ENCODE results near the gene NAGLU. TPM values are rescaled to one million over a fixed set of nuclear protein-coding genes. Genes with fewer than 3 reads are reported as not detected.
A peak's percentile ranks its signal among the peaks of the same experiment; 100 is the strongest.

Gene NAGLU
- total RNA-seq, 1 donor from 2014 or later = 8.3 TPM

DNA sequence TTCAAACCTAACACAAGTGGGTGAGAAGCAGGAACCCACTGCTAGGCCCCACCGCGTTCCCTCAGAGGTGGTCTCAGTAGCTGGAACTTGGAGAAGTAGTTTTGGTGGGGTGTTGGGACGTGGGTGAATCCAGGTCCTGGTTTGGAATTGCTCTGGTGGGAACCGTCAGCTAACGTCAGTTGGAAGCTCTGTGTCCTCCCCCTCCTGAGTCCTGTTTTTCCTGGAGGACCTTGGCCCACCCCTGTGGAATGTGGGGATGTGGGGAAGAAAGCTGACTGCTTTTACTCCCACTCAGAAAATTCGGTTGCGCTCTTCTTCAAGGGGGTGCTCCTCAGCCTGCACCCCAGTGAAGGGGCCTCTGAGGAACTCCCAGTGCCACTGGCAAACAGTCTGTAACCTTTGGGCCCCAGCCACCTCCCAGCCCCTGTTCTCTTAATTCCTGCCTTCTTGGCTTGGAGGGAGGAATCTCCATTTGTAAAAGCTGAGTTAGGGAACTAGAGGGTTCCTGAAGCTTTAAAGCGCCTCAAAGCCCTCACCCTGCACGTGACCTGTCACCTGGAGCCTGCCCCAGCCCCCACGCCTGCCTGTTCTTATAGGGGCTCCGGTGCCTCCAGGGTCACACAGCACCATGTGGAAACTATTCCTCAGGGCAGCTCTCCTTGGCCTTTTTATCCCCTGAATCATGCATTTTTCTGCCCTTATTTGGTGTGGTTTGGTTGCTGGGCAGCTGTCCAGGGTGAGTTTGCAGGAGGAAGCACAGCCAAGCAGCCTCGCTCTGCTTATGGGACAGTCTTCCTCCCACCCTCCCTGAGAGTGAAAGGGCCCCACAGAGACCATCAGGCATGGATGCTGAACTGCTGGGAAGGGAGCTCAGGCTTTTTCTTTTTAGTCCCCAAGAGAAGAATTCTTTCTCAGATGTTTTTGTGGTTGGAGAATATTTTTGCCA lies 16.2 kb upstream of the NAGLU start:
- ATAC-seq (peak; percentile 76), DNase-seq (peak; percentile 90)
- intact Hi-C loops (cut with micrococcal nuclease) = loop anchor here (10.0 kb wide), 2 partner anchors 95 to 195 kb away; partner anchors contain the start of gene CAVIN1

DNA sequence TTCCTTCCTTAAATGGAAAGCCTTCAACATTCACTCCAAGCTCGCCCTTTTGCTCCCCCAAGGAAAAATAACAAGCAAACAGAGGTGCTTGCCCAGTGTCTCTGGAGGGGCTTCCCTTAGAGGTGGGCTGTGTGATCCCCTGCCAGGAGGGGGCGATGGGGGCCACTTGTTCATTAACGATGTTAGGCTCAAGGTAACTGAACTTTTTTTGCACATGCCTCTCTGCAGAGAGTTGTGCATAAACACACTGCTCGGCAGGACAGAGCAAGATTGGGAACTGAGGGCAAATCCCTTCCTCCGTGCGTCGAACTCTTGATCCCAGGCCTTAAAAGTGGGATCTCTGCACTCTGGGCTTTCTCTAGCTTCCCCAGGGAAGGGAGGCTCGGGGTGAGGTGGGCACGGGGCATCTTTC lies 15.5 kb upstream of the NAGLU start:
- ATAC-seq = no peak
- intact Hi-C loops (cut with micrococcal nuclease) = no loop called here
- DNase-seq = no peak

DNA sequence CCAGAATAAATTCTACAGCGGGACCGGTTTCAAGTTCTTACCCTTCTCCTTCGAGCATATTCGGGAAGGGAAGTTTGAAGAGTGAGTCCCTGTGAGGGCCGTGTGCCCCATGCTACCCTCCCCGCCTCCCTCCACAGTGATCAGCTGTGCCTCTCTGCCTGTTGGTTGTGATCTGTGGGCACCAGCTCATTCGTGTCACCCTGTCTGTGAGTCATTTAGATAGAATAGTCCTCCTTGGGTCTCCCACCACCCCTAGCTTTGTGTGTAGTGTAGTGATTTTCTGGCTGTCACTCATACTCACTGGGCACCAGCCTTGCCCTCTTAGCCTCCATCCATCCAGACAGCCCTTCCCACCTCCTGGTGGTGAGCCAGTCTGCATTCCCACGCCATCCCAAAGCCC lies 15.0 kb upstream of the NAGLU start:
- intact Hi-C loops (cut with micrococcal nuclease) = no loop called here
- DNase-seq (no peak), ATAC-seq (no peak)

DNA sequence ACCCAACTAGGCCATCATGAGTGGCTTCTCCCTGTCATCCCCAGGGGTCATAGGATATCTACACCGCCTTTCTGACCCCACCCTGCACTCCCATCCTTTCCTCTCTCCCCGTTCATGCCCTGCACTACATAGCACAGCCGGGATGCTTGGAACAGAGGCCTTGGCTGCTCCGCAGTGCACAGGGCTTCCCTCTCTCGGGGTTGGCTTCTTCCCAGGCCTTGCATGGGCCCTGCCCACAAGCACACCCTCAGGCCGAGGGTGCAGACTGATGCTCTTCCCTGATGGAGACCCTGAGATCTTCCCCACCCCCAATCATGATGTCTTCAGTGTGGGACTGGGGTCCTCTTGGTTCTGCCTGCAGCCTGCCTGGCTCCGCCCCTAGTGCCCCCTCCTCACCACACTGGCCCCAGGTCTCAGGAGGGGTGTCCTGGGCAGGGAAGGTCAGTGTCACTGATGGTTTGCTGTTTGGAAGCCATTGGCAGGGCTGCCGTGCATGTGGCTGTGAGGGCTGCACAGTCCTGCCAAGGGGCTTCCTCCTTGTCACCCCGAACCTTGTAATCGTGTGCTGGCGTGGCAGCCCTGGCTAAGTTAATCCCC lies 14.3 kb upstream of the NAGLU start:
- no peak for ATAC-seq
- DNase-seq = peak; percentile 29
- intact Hi-C loops (cut with micrococcal nuclease) = no loop called here

DNA sequence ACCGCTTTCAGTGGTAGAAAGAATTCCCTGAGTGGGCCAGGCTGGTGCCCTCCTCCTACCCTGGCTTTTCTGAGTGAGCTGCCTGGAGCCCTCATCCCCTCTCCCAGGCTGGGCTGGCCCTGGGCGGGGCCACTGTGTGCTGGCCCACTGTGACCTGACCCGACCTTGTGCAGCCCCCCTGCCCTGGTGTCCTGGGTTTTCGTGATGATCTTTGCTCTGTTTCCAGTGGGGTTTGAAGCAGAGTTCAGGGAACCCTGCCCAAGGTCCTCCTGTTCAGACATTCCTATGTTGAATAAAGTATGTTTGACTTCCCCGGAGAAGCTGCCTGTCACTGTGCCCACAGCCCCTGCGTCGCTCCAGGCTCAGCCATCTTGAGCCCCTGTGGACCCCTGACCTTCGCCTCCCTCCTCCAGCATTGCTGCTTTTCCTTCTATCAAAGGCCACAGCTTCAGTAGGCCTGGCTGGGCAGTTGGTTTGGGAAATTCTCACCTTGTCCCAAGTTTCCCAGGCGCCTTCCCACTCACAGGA lies 13.7 kb upstream of the NAGLU start:
- intact Hi-C loops (cut with micrococcal nuclease) = no loop called here
- no peak for ATAC-seq
- no peak for DNase-seq

DNA sequence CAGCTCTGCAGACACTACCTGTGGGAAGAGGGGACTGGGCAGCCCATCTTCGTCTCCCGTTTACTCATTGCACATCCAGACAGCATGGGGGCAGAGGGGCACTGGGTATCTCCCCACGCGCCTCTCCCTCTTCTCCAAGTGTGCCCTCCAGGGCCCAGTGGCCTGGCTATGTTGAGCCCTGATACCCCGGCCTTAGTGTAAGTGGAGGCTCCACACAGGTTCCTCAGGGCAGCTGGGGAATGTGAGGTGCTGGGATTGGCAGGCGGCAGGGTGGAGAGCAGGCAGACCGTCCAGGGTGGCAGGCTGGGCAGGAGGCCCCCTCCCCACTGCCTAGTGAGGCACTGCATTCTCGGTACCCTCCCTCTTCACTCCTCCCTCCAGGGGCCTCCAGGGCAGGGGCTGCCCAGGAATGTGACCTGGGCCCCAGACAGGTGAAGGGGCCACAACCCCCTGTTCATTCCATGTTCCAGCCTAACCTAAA lies 13.2 kb upstream of the NAGLU start:
- intact Hi-C loops (cut with micrococcal nuclease) = no loop called here
- ATAC-seq (no peak), DNase-seq (no peak)

DNA sequence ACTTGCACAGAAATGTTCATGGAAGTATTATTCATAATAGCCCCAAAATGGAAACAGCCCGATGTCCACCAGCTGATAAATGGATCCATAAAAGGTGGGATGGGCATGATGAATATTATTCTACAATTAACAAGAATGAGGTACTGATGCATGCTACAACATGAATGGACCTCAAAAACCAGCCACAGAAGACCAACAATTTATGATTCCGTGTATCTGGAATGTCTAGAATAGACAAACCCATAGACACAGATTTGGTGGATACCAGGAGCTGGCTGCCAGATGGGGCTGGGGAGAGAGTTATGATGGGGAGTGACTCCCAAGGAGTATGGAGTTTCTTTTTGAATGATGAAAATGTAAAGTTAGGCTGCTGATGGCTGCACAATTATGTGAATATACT lies 10.8 kb upstream of the NAGLU start:
- ATAC-seq = no peak
- DNase-seq = peak; percentile 16
- intact Hi-C loops (cut with micrococcal nuclease) = no loop called here

DNA sequence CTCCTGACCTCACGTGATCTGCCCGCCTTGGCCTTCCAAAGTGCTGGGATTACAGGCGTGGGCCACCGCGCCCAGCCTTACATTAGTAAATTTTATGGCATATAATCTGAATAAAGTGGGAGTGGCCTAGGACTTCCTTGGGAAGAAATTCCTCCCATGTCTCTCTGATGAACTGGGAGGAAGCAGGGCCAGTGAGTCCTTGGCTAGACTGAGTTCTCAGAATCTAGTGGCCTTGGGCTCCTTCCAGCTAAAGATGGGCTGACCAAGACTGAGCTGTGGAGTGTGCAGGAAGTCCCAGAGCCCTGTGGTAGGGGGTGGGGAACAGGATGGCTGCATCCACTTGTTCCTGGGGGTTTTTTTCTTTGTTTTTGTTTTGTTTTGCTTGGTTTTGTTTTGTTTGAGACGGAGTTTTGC lies 10.0 kb upstream of the NAGLU start:
- peak; percentile 72 for ATAC-seq
- peak; percentile 37 for DNase-seq
- intact Hi-C loops (cut with micrococcal nuclease) = no loop called here

DNA sequence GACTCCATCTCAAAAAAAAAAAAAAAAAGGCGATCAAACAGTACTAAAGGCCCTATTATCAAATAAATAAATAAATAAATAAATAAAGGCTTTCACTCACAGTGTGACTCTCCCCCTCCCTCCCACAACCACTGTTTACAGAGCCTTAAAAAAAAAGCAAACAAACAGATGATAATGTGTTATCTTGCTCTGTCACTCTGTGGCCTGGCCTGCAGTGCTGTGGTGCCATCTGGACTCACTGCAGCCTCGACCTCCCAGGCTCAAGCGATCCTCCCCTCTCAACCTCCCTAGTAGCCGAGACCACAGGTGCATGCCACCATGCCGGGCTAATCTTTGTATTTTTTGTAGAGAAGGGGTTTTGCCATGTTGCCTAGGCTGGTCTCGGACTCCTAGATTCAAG lies 8.1 kb upstream of the NAGLU start:
- intact Hi-C loops (cut with micrococcal nuclease) = no loop called here
- no peak for ATAC-seq
- peak; percentile 1 for DNase-seq

DNA sequence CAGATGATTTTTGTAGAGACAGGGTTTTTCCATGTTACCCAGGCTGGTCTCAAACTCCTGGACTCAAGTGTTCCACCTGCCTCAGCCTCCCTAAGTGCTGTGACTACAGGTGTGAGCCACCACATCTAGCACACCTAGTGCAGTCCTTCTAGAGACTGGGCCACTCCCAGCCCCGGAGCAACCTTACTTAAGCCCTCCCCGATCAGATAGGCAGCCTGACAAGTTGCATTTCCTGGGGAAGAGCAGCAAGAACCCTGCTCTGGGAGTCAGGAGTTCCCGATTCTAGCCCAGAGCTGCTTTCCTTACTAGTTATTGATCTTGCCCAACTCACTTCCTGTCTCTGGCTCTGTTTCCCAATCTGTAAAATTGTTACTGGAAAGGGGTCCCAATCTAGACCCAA lies 7.0 kb upstream of the NAGLU start:
- ATAC-seq (no peak), DNase-seq (no peak)
- intact Hi-C loops (cut with micrococcal nuclease) = no loop called here

DNA sequence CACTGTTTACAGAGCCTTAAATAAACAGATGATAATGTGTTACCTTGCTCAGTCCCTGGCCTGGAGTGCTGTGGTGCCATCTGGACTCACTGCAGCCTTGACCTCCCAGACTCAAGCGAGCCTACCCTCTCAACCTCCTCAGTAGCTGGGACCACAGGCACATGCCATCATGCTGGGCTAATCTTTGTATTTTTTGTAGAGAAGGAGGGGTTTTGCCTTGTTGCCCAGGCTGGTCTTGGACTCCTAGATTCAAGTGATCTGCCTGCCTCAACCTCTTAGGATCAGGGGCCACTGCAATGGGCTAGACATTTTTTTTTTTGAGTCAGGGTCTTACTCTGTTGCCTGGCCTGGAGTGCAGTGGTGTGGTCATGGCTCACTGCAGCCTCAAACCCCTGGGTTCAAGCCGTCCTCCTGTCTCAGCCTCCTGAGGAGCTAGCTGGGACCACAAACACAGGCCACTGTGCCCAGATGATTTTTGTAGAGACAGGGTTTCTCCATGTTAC lies 5.0 kb upstream of the NAGLU start:
- DNase-seq = no peak
- intact Hi-C loops (cut with micrococcal nuclease) = no loop called here
- no peak for ATAC-seq

DNA sequence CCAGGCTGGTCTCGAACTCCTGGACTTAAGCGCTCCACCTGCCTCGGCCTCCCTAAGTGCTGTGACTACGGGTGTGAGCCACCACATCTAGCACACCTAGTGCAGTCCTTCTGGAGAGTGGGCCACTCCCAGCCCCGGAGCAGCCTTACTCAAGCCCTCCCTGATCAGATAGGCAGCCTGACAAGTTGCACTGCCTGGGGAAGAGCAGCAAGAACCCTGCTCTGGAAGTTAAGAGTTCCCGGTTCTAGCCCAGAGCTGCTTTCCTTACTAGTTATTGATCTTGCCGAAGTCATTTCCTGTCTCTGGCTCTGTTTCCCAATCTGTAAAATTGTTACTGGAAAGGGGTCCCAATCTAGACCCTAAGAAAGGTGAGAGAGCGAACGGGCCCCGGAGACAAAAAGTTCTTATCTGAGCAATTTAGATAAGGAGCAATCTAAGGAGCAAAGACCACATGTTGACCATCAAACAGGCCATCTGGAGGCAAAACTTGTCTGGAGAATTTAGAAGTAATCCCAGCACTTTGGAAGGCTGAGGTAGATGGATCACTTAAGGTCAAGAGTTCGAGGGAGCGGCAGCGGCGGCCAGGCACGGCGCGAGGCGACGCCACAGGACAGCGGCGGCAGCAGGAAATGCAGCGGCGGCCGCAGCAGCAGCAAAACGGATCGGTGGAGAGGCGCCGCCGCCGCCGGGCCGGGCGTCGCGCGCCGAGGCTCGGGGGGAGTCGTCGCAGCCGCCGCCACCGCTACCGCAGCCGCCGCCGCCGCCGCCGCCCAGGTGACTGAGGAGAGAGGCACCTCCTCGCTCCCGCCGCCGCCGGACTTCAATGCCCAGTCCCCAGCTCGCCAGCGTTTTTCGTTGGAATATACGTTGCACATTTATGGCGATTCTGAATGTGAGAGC lies 4.3 kb upstream of the NAGLU start:
- peak; percentile 86 for DNase-seq
- peak; percentile 44 for ATAC-seq
- intact Hi-C loops (cut with micrococcal nuclease) = no loop called here

DNA sequence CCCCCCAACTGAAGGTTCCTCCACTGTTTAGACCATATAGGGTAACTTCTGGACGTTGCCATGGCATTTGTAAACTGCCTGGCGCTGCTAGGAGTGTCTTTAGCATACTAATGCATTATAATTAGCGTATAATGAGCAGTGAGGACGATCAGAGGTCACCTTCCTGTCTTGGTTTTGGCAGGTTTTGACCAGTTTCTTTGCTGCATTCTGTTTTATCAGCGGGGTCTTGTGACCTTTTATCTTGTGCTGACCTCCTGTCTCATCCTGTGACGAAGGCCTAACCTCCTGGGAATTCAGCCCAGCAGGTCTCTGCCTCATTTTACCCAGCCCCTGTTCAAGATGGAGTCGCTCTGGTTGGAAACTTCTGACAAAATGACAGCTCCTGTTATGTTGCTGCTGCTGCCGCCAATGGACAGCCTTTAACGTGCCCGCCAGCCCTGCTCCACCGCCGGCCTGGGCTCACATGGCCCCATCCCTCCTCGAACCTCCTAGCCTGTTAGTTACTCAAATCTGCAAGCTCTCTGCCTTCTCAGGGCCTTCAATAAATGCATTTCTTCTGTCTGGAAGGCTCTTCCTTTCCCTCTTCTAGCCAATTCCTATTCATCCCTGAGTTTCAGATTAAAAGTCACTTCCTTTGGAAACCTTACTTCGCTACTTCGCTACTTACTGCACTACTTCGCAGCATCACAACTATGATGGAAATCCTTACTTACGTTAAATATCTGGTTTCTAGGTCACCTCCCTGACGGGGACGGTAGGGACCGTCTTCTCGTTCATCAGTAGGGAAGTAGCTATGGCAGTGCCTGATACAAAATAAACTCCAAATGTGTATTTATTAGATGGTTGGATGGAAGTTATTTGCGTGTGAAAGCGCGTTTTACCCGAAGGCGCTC lies 640 bp upstream of the NAGLU start:
- ATAC-seq (peak; percentile 6), DNase-seq (no peak)
- intact Hi-C loops (cut with micrococcal nuclease) = no loop called here

DNA sequence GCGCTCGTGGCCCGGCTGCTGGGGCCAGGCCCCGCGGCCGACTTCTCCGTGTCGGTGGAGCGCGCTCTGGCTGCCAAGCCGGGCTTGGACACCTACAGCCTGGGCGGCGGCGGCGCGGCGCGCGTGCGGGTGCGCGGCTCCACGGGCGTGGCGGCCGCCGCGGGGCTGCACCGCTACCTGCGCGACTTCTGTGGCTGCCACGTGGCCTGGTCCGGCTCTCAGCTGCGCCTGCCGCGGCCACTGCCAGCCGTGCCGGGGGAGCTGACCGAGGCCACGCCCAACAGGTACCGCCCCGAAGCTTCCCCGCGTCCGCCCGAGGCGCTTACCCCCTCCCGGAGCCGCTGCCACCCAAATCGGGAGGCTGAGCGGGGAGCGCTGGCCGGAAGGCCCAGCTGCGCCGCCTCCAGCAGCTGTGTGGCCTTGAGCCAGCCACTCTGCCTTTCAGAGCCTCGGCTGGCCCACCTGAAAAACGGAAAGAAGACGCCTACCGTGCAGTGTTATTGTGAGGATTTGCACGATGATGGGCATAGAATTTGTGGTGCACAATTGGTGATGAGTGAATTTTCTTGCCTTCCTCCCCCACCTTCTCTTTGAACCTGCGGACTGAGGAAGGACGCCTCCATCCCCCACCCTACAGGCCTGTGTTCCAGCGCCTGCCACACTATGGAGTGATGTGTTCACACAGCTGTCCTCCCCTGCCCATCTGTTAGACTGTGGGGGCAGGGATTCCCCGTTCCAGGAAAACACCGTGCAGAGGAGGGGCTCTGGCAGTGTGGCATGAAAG lies 523 bp downstream of the NAGLU start:
- intact Hi-C loops (cut with micrococcal nuclease) = no loop called here
- ATAC-seq = peak; percentile 75
- DNase-seq = peak; percentile 93

DNA sequence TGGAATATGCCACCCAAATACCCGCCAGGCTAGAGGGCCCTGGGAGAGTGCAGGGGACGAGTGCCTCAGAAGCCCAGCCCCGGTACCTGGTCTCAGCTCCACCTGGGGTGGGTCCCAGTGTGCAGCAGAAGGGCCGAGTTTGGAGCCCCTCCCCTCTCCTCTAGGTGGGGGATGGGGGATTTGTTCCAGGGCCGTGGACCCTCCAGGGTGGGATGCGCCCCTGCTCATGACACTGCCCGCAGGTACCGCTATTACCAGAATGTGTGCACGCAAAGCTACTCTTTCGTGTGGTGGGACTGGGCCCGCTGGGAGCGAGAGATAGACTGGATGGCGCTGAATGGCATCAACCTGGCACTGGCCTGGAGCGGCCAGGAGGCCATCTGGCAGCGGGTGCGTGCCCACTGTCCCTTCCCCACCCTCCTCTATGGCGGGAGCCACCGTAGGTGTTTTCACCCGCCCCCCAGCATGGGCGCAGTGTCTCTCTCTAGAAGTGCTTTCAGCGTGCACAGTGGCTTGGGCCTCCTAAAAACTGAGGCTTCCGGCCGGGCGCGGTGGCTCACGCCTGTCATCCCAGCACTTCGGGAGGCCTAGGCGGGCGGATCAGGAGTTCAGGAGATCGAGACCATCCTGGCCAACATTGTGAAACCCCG lies 1.2 kb downstream of the NAGLU start:
- peak; percentile 35 for DNase-seq
- peak; percentile 3 for ATAC-seq
- intact Hi-C loops (cut with micrococcal nuclease) = no loop called here

DNA sequence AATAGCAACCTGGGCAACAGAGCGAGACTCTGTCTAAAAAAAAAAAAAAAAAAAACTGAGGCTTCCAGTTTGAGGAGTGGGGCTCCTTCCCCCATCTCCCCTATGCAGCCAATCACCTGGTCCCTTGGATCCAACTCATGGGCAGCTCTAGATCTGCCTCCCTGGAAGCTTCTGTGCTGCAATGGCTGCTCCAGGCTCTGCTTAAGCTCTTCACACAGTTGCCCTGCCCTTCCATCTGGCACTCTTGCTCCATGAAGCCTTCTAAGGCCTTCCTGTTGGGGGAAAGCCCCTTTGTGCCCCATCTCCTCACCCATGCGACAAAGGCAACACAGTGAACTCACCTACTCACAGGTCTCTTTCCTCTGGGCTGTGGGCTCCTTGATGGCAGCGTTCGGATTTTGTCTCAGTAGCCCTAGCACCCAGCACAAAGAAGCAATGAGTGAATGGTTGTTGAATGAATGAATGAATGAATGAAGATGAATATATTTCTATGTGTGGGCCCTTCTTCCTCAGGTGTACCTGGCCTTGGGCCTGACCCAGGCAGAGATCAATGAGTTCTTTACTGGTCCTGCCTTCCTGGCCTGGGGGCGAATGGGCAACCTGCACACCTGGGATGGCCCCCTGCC lies 1.9 kb downstream of the NAGLU start:
- intact Hi-C loops (cut with micrococcal nuclease) = no loop called here
- DNase-seq (no peak), ATAC-seq (no peak)
